GM13977 (cell line): ENCODE measurements around the gene MAK.
"Not testable (repeated sequence)": the region's sequence is repeated elsewhere in the genome, so short reads cannot be mapped to it uniquely, and the experiment has no call there.

Experiments
- DNase-seq: peaks from one replicate; pipeline ENCODE4 v3.0.0; 2012; ENCODE audit warnings: low spot score
- in situ Hi-C: fragments of 300-500 bp; cut with MboI; formaldehyde crosslinking; loops from one replicate; pipeline ENCODE4 v1.12.0; 2022; ENCODE audit warnings: low sequenced_read_pairs, low pct_unique_long_range_greater_than_20kb, mixed read lengths, inconsistent platforms; ENCODE audit not compliant: unreplicated experiment
- TF ChIP-seq, protein P1 (sequence below): IDR thresholded peaks from 2 replicates; pipeline ENCODE4 v1.5.1; 2012; ENCODE audit warnings: mild to moderate bottlenecking, control low read depth; ENCODE audit not compliant: insufficient read depth; ENCODE audit errors: extremely low read depth, missing control alignments

MAK gene

DNA sequence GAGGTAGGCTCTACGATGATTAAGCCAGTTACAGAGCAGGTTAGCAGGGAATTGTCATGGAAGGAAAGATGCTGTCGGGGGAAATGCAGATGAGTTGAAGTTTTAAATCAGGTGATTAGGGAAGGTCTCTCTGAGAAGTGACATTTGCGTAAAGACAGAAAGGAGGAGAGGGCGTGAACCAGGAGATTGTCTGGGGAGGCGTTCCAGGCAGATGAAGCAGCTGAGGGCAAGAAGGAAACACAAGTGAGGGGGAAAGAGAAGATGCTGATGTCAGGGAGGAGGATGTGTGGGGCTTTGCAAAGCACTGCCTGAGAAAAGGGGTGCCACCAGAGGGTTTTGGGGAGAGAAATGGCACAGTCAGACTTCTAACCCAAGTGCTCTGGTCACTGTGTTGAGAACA, 93.2 kb downstream of the MAK start:
- no peak for DNase-seq
- TF ChIP-seq, protein P1, sequence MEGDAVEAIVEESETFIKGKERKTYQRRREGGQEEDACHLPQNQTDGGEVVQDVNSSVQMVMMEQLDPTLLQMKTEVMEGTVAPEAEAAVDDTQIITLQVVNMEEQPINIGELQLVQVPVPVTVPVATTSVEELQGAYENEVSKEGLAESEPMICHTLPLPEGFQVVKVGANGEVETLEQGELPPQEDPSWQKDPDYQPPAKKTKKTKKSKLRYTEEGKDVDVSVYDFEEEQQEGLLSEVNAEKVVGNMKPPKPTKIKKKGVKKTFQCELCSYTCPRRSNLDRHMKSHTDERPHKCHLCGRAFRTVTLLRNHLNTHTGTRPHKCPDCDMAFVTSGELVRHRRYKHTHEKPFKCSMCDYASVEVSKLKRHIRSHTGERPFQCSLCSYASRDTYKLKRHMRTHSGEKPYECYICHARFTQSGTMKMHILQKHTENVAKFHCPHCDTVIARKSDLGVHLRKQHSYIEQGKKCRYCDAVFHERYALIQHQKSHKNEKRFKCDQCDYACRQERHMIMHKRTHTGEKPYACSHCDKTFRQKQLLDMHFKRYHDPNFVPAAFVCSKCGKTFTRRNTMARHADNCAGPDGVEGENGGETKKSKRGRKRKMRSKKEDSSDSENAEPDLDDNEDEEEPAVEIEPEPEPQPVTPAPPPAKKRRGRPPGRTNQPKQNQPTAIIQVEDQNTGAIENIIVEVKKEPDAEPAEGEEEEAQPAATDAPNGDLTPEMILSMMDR: no peak
- in situ Hi-C loops: no loop called here

DNA sequence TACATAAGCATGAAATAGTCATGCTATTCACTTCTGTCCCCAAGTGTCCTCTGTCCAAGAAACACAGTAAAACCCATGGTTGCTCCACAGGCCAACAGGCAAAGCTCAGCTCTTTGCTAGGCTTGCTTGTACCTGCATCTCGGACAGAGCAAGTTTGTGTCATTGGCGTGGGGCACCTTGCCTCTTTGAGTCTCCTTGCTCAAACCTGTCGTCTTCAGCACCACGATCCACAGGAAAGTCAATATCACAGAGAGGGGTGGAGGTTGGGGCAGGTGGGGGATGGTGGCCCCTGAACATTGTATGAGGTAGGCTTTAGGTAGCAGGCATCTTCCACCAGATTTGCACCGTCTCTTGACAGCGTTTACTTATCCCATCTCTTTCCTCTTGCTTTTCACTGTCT, 94.8 kb downstream of the MAK start:
- DNase-seq: no peak
- in situ Hi-C loops: no loop called here

GRCh38 chr6:10742251-10742650, 96.1 kb downstream of the MAK start:
- in situ Hi-C loops: no loop called here
- TF ChIP-seq, protein P1: no peak
- DNase-seq: no peak

More for the DNA sequence above, 94.8 kb downstream of the MAK start:
- TF ChIP-seq, protein P1: no peak

DNA sequence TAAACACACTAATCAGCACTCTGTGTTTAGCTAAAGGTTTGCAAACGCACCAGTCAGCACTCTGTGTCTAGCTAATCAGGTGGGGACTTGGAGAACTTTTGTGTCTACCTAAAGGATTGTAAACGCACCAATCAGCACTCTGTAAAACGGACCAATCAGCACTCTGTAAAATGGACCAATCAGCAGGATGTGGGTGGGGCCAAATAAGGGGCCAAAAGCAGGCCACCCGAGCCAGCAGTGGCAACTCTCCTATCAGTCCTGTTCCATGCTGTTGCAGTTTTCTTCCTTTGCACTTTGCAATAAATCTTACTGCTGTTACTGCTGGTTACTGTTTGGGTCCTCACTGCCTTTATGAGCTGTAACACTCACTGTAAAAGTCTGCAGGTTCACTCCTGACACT, 96.7 kb downstream of the MAK start:
- in situ Hi-C loops, DNase-seq: not testable (repeated sequence)

DNA sequence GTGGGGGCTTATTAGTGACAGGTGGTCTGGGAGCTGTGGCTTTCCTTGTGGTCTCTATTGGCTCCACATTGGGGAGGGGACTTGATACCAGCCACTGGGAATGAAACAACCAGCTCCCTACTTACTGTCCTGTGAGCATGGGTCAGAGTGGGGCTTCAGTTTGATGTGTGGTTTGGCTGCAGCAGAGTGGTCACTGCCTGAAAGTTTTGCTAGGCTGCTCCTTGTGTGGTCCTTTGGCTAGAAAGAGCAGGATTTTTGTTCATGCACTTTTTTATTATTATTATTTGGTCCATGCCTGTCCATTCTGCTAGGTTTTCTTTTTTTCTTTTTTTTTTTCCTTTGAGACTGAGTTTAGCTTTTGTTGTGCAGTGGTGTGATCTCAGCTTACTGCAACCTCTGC, 98.3 kb downstream of the MAK start:
- in situ Hi-C loops: no loop called here

DNA sequence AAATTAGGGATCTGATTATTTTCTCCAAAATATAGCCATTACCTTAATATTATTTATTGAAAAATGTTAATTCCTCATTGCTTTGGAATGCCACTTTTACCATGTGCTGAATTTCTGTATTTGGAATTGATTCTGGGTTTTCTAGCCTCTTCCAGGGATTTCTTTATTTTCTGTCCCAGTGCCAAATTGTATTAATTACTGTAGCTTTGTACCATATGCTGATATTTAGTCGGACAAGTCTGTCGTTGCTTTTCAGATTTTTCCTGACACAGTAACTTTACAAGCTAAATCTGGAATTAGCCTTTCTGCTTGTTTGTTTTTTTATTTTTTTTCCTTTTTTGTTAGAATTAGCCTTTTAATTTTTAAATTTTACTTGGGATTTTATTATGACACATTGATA, 101.6 kb downstream of the MAK start:
- in situ Hi-C loops: no loop called here

More for the DNA sequence above, 98.3 kb downstream of the MAK start:
- DNase-seq: no peak
- TF ChIP-seq, protein P1: no peak

DNA sequence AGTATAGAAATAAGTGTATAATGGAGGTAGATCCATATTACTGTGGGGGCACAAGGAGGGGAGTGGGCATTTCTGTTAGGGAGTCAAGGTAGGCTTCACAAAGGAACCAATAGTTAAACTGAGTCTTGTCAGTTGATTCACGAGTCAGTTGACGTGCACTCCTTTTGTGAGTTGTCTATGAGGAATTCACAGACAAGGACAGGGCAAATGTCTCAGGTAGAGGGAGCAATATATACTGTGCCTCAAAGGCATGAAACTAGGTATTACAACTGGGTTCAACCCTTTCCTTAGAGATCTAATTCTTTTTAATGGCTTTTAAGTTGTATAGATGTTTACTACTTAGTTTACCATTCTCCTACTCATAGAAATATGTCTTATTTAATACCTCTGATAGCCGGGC, 104.5 kb downstream of the MAK start:
- in situ Hi-C loops: no loop called here
- TF ChIP-seq, protein P1: no peak
- no peak for DNase-seq

More for the DNA sequence above, 101.6 kb downstream of the MAK start:
- TF ChIP-seq, protein P1: no peak
- no peak for DNase-seq
